HG03432 (cell line): ENCODE results near the gene PGGHG.
"Not testable (repeated sequence)": the region's sequence is repeated elsewhere in the genome, so short reads cannot be mapped to it uniquely, and the experiment has no call there.

Experiments
- ATAC-seq: cut with Tn5 transposase; IDR thresholded peaks from one replicate; pipeline ENCODE4 v1.9.1; 2021; ENCODE audit warnings: mild to moderate bottlenecking, moderate library complexity; ENCODE audit not compliant: unreplicated experiment

The PGGHG gene

GRCh38 chr11:284105-285020 lies 4.6 kb upstream of the PGGHG start:
- no peak for ATAC-seq

- no peak for ATAC-seq
Observed at GRCh38 chr11:285021-285893, 3.7 kb upstream of the PGGHG start.

- no peak for ATAC-seq
Observed at GRCh38 chr11:285894-286220, 3.1 kb upstream of the PGGHG start.

GRCh38 chr11:286977-287820 lies 1.7 kb upstream of the PGGHG start:
- not testable (repeated sequence) for ATAC-seq

GRCh38 chr11:287821-288477 lies 977 bp upstream of the PGGHG start:
- no peak for ATAC-seq

- ATAC-seq: no peak
Observed at GRCh38 chr11:289398-289711, 429 bp downstream of the PGGHG start.

- no peak for ATAC-seq
Observed at GRCh38 chr11:289712-290620, 1.0 kb downstream of the PGGHG start.

- no peak for ATAC-seq
Observed at GRCh38 chr11:290621-291231, 1.8 kb downstream of the PGGHG start.

- no peak for ATAC-seq
Observed at GRCh38 chr11:291281-292210, 2.6 kb downstream of the PGGHG start.

- no peak for ATAC-seq
Observed at GRCh38 chr11:292211-293121, 3.5 kb downstream of the PGGHG start.

- no peak for ATAC-seq
Observed at GRCh38 chr11:293271-293851, 4.4 kb downstream of the PGGHG start.

GRCh38 chr11:293852-294661 lies 5.1 kb downstream of the PGGHG start:
- ATAC-seq: no peak

GRCh38 chr11:294780-295179 lies 5.9 kb downstream of the PGGHG start:
- ATAC-seq: no peak

GRCh38 chr11:295351-296170 lies 6.6 kb downstream of the PGGHG start:
- no peak for ATAC-seq
